Stimulated activated CD4-positive, alpha-beta T cell treated with anti-CD3 and anti-CD28 coated beads, Interleukin-15, amount 100 ng/mL, for 48 hours (primary cell): ENCODE measurements around the gene GRIK2.

Source experiments
- DNase-seq, 2 donors: peaks; one replicate each; pipeline ENCODE4 v3.0.0-alpha.2; 2020; ENCODE audit warnings: low read depth in 2 of 2

Gene GRIK2

GRCh38 chr6:101539510-101540245, 146.2 kb downstream of the GRIK2 start:
- DNase-seq, result no peak

DNA sequence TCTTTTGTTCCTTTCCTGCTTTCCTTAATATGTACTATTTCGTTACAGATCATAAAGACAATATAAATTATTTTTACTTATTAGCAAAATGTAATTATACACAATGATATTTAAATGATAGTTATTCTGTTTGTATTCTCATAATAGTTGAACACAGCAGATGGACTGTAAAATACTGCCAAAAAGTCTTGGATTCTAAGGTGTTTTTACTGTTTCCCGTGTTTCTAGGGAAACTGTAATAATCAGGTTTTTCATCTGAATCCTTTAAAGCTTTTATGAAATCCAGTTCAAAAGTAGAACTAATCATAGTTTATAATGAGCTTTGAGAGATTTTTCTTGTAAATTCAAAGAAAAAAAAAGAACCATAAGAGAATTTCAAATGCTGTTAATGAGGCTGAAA, 148.4 kb downstream of the GRIK2 start:
- no peak for DNase-seq

GRCh38 chr6:101543796-101544195, 150.3 kb downstream of the GRIK2 start:
- no peak for DNase-seq

DNA sequence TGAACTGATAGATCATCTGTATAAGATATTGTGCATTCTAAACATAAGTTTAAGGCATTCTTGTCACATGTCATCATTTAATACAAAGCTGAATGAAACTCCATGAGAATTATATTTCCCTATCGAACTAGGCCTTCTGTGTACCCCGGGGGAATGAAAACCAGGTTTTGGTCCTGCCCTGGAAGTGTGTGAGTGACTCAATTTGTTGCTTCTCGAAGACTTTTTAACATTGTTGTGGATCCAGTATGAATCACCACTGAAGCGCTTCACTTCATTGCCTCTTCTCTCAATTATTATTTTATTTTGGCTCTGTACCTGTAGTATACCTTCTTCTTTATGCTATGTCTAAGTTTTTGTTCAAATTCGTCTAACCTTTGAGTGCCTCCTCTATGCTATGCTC, 150.8 kb downstream of the GRIK2 start:
- DNase-seq, result no peak

- DNase-seq, result no peak
Observed at GRCh38 chr6:101545191-101545590, 151.7 kb downstream of the GRIK2 start.

DNA sequence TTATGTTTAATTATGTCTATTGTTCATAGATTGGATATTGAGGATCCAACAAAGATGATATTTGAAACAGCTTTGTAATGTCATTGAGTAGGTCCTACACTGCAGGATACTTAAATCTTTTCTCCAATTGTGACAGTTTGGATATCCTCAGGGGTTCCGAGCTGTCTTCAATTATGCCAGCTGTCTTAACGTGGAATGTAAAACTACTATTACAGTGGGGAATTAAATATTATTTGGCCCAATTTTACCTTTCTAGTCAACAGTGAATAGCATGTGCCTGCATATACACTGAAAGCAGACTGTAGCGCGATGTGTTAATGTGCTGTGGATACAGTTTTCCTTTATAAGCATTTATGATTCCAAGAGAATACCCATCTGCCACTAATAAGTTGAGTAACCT, 156.9 kb downstream of the GRIK2 start:
- no peak for DNase-seq

GRCh38 chr6:101554231-101554630, 160.7 kb downstream of the GRIK2 start:
- DNase-seq, result no peak

GRCh38 chr6:101558712-101559111, 165.2 kb downstream of the GRIK2 start:
- no peak for DNase-seq

DNA sequence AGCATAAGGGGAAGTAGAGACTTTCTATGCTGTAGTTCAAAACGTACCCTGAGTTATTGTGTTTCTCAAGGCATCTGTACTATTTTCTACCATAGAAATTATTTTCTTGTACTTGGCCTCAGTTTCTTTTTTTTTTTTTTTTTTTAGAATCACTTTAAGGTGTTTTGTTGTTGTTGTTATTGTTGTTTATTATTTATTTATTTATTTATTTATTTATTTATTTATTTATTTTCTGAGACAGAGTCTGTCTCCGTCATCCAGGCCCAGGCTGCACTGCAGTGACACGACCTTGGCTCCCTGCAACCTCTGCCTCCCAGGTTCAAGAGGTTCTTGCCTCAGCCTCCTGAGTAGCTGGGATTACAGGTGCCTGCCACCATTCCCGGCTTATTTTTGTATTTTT, 179.1 kb downstream of the GRIK2 start:
- no peak for DNase-seq

GRCh38 chr6:101577091-101577490, 183.6 kb downstream of the GRIK2 start:
- DNase-seq, result no peak

- no peak for DNase-seq
Observed at GRCh38 chr6:101578306-101578705, 184.8 kb downstream of the GRIK2 start.

- DNase-seq, result no peak
Observed at GRCh38 chr6:101582792-101583191, 189.3 kb downstream of the GRIK2 start.

DNA sequence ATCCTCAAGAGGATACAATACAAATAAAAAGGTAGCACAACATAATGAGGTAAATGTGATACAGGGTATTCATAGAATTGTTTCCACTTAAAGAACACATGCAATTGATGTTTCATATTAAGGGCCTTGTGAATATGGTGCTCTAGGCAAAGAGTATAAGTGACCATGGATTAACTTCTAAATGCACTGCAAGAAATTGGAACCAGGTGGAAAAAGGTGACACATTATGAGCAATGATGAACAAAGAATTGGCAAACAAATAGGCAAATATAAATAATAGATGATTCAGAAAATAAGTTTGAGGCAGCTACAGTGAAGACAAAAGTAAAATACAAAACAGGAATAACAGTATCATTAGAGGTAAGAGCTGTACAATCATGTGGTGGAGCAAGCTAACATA, 192.0 kb downstream of the GRIK2 start:
- no peak for DNase-seq

DNA sequence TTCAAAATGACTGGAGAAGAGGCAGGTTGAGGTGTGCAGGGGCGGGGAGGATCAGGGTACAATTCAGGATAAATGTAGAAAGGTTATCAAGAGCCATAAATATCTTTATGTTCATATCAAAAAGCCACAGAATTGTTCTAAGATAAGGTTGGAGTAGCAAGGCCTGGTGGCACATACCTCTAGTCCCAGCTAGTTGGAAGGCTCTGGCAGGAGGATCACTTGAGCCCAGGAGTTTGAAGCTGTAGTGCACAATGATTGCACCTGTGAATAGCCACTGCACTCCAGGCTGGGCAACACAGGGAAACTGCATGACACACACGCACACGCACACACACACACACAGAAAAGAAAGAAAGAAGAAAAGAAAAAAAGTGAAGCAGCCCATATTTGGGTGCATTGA, 194.8 kb downstream of the GRIK2 start:
- no peak for DNase-seq

- no peak for DNase-seq
Observed at GRCh38 chr6:101595276-101595675, 201.8 kb downstream of the GRIK2 start.

- DNase-seq, result no peak
Observed at GRCh38 chr6:101597693-101598092, 204.2 kb downstream of the GRIK2 start.

- no peak for DNase-seq
Observed at GRCh38 chr6:101605426-101605825, 211.9 kb downstream of the GRIK2 start.

DNA sequence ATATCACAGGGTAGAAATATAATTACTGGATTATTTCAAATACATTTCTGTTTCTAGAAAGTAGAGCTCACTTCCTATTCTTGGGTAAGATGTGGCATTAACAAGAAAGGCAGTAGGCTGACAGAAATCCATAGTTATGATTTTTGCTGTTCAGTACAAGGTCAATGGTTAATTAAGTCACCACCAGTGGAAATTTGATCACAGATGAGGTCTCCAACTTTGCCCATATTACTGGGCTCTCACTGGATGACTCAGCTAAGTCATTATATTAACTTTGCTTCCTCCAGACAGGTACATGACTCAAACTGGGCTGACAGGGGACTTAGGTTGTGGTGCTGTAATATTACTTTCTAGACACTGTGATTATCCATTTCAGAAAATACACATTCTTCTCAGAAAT, 212.4 kb downstream of the GRIK2 start:
- DNase-seq, result no peak

- no peak for DNase-seq
Observed at GRCh38 chr6:101607111-101607690, 213.7 kb downstream of the GRIK2 start.

DNA sequence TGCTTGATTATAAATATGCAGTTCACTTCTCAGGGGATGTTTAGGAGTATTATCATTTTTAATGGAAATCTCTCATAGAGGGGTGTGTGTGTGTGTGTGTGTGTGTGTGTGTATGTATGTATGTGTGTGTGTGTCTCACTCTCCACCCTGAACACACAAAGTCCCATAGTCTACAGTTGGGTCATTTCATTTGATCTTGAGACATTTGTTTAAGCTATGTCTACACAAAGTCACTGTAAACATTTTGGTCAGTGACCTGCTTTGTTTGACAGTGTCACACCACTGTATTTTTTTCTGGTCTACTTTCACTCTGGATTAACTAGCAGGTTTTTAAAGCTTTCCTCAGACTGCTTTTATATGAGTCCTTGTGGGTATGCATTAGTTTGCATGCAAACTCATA, 215.2 kb downstream of the GRIK2 start:
- DNase-seq, result no peak

- no peak for DNase-seq
Observed at GRCh38 chr6:101613556-101613955, 220.0 kb downstream of the GRIK2 start.

DNA sequence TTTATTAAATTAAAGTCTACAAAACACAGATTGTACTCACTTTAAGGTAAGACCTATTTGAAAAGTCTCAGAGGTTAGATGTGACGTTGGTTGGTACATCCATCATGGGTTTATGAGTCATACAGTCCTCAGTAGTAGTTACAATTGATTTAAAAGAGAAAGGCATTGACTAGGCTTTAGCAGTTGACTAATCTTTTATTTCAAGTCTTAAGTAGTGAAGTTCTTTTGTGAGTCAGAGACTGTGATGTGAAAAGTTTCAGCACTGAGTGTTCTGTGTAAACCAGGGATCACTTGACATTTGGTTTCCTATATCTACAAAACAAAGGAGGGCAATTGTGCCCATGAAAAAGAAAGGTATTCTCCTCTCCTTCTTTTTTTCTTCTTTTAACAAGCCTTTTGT, 221.3 kb downstream of the GRIK2 start:
- DNase-seq, result no peak

DNA sequence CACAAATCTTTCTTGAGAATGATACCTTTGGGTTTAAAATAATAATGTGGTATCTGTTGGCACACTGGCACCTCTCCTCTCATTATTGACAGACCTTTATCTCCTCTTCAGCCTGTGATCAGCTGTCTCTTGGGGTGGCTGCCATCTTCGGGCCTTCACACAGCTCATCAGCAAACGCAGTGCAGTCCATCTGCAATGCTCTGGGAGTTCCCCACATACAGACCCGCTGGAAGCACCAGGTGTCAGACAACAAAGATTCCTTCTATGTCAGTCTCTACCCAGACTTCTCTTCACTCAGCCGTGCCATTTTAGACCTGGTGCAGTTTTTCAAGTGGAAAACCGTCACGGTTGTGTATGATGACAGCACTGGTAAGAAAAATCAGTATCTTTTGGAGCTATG, 232.8 kb downstream of the GRIK2 start:
- DNase-seq, result no peak

DNA sequence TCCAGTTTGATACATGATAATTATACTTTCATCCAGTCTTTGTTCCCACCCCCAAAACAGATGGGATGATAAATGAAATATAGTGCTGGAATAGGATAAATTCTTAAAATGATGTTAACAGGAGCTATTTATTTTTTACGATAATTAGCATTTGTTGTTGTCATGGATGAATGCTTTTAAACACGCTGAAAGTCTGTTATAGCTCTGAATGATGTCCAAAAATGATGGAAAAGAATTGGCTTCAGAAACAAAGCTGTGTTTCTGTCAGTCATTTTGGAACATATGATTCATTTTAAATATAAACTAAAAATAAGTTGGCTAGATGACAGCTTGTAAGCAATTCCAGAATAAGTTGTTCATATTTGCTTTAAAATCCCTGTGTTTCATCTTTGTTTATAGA, 237.4 kb downstream of the GRIK2 start:
- no peak for DNase-seq
